CD4-positive, alpha-beta T cell treated with Interleukin-4 for 4 hours (primary cell): ENCODE measurements around the gene VIT.

ENCODE experiments used
- DNase-seq: peaks from one replicate; pipeline ENCODE4 v3.0.0-alpha.2; 2020

VIT gene

GRCh38 chr2:36711741-36712314, 15.3 kb downstream of the VIT start:
- DNase-seq, result no peak

GRCh38 chr2:36713310-36713709, 16.8 kb downstream of the VIT start:
- no peak for DNase-seq

GRCh38 chr2:36716111-36716510, 19.6 kb downstream of the VIT start:
- no peak for DNase-seq

DNA sequence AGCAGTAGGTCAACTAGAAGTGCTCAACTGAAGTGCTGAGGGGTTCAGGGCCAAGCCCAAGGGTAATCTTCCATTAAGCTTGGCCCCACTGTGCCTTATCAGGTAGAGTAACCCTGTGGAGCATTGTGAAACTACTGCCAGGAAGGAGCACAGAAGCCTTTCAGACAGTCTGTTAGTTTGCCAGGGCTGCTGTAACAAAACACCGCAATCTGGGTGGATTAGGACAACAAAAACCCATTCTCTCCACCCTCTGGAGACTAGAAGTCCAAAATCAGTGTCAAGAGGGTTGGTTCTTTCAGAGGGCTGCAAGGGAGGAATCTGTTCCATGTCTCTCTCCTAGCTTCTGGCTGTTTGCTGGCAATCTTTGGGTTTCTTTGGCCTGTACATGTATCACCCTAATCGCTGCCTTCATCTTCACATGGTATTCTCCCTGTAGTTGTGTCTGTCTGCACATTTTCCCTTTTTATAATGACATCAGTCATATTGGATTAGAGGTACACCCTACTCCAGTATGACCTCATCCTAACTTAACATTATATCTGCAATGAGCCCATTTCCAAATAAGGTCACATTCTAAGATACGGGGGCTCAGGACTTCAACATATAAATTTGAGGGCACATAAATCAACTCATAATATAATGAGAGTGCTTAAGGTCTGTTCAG, 21.2 kb downstream of the VIT start:
- no peak for DNase-seq

DNA sequence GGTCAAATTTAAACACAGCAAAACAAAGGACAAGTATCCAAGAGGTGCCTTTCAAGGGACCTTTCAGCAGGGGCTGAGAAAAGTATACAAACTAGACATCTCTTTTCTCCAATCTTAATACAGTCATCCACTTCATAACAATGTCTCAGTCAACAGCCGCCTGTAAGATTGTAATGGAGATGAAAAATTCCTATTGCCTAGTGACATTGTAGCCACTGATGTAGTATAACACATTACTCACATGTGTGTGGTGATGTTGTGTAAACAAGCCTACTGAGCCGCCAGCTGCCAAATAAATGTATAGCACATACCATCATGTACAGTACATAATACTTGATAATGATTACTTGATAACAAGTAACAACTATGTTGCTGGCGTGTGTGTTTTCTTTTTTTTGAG, 31.0 kb downstream of the VIT start:
- DNase-seq, result no peak

DNA sequence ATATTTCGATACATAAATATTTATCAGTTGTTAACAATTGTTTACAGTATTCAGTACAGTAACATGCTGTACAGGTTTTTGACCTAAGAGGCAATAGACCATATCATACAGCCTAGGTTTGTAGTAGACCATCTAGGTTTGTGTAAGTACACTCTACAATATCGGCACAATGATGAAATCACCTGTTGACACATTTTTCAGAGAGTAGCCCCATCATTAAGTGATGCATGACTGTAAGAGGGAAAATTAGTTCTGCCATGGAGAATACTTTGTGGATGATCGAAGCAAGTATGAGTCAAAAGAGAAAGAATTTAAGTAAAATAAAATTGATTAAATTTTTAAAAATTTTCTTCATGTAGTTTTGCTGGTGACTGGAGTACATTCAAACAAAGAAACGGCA, 32.6 kb downstream of the VIT start:
- DNase-seq, result no peak

DNA sequence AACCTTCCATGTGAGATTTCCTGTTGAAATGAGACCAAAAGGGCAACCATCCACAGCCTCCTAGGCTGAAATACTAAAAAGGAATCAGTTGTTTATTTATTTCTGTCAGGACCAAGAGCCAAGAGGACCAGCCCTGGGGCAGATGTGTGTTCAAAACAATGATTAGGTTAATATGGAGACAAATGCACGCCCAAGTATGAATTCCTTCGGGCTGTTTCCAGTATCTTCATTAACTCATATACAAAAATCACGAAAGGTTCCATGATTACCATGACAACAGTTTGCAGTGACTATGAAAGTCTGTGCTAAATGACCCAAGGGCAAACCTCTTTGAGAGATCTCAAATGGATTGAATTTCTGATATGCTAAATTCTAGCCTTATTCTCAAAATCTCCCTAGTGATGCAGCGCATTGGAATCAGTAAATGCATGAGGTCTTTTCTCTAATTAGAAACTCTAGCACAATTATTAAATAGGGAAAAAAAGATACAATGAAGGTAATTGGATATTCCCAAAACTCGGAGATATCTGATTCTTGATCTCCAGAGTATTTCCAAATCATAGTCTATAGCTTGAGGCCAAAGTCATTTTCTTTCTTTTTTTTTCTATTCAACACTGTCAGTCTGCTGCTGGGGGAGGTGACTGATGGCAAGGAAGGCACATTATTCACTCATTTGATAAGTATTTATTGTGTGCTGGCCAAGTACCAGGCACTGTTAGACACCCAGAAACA, 35.6 kb downstream of the VIT start:
- no peak for DNase-seq

DNA sequence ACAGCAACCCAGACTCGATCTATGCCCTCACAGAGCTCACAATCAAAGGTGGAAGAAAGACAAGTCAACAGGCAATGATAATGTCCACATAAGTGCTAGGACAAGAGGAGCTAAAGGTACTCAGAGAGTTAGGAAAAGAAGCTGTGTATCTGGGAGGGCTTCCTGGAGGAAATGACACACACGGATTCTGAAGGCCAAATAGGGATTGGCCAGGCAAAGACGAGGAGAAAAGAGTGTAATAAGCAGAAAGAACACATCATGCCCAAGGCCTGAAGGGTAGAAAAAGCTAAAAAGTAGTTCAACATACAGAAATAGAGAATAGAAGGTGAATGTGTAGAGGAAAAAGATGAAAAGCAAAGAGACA, 36.1 kb downstream of the VIT start:
- no peak for DNase-seq

GRCh38 chr2:36733215-36733614, 36.7 kb downstream of the VIT start:
- DNase-seq, result no peak

DNA sequence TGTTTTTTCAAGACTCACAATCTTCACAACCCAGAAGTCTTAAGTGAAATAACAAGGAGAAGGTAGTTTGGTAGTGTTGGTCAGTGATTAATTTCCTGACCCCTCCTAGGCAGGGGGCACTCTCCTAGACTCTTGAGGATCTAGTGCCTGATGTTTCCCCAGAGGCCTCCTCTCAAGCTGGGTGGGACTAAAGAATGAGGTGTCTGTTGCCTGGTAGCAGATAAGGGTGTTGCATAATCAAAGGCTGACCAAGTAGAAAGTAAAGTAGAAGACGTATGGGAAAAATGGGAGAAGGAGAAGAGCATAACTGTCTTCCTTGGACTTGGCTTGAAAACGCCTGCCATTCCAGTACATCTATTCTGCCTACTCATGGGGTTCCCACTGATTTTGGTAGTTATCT, 37.8 kb downstream of the VIT start:
- no peak for DNase-seq

DNA sequence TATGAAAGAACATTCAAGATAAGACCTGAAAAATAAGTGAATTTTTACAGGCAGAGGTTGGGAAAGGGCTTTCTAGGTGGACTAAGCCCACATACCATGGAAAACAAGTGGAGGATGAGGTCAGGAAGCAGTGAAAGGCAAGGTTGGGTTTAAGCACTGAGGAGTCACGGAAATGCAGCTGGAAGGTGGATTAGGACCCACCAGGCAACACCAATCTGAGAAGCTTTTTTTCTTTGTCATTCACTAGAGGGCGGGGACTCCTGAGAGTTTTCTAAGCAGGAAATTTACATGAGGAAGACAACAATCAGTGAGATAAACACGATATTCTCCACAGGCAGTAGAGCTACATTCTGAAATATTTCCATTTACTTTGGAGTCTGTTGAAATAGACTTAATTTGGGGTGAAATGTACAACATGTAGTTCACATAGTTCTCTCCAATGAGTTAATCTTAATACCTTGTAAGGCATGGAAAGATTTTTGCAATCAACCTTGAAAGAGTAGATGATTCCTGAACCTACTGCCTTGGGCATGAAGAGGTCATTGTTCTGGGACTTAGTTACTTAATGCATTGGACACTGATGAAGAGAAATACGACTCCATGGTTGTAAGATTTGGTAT, 40.7 kb downstream of the VIT start:
- DNase-seq, result no peak

GRCh38 chr2:36740061-36740460, 43.6 kb downstream of the VIT start:
- DNase-seq, result no peak

DNA sequence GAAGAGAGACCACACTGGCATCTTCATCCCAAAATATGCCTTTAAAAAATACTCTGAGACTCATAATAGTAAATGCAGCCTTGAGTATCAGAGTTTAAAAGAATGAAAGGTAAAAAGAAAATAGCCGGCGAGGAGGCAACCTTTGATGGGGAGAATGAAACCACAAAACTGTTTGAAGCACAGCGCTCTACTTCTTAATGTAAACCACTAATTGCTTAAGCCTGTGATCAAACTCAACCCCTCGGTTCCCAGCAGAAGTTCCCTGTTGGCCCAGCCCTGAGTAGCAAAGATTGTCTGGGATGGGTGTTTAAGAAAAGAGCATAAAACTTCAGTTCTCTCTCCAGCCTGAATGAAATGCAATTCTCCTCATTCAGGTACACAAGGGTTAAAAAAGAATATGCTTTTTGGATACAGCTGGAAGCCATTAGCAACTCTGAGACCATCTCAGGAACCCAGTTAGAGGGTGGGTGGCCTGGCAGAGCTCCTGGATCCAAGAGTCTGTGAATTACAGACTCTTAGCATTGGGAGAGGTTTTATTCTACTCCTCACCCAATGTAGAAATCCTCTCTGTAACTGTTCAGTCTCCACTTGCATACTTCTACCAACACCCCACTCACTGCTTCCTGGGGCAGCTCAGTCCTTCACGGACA, 44.8 kb downstream of the VIT start:
- DNase-seq, result no peak

DNA sequence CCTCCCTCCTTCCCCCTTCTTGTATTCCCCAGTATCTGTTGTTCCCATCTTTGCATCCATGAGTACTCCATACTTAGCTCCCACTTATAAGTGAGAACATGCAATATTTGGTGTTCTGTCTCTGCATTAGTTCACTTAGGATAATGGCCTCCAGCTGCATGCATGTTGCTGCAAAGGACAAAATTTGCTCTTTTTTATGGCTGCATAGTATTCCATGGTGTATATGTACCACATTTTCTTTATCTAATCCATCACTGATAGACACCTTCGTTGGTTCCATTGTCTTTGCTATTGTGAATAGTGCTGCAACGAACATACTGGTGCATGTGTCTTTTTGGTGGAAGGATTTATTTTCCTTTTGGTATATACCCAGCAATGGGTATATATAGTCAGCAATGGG, 47.4 kb downstream of the VIT start:
- no peak for DNase-seq

DNA sequence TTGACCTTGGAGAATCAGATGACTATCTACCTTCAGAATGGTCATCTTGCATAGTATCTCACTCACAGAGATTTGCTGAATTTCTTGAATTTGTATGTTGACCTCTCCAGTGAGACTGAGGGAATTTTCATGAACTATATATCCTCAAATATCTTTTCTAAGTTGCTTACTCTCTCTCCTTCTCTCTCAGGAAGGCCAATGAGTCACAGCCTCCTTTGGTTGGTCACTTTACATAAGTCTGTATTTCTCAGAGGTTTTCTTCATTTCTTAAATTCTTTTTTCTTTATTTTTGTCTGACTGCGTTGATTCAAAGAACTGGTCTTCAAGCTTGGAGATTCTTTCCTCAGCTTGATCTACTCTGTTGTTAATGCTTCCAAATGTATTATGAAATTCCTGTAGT, 51.7 kb downstream of the VIT start:
- DNase-seq, result no peak

GRCh38 chr2:36750101-36750500, 53.6 kb downstream of the VIT start:
- DNase-seq, result no peak

GRCh38 chr2:36753706-36754221, 57.3 kb downstream of the VIT start:
- no peak for DNase-seq

GRCh38 chr2:36754578-36754977, 58.1 kb downstream of the VIT start:
- DNase-seq, result no peak

DNA sequence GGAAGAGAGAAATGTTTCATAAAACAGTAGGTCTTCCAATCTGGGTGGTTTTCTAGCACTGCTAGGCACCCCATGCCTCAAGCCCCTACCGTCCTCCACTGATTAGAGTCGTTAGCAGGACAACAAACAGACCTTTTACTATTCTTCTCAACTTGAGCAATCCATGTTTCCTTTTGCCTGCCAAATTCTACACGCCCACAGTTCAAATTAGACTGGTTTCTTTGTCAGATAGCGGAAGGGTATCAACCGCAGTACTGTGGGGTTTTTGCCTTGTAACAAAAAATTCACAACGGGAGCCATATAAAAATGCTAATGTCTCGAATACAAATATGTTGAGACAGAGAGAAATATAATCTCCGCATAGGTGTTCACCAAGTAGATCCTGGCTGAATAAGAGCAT, 59.9 kb downstream of the VIT start:
- no peak for DNase-seq

GRCh38 chr2:36762764-36763490, 66.4 kb downstream of the VIT start:
- DNase-seq, result no peak

DNA sequence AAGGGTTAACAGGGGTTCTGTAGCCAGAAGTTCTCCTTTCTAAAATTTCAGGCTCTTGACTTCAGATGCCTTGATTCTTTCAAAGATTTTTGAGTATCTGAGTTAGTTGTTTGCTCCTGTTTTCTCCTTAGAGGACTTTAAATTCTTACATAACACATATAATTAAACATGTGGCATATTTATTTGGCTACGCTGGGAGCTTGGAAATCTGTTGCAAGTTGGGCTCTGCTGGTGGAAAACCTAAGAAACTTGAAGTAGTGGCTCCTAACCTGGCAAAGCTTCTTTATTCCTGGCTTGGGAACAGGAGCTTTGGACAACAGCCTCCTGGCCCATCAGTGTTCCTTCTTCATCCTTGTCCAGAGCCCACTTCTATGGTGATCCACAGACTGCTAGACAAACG, 72.6 kb downstream of the VIT start:
- no peak for DNase-seq

DNA sequence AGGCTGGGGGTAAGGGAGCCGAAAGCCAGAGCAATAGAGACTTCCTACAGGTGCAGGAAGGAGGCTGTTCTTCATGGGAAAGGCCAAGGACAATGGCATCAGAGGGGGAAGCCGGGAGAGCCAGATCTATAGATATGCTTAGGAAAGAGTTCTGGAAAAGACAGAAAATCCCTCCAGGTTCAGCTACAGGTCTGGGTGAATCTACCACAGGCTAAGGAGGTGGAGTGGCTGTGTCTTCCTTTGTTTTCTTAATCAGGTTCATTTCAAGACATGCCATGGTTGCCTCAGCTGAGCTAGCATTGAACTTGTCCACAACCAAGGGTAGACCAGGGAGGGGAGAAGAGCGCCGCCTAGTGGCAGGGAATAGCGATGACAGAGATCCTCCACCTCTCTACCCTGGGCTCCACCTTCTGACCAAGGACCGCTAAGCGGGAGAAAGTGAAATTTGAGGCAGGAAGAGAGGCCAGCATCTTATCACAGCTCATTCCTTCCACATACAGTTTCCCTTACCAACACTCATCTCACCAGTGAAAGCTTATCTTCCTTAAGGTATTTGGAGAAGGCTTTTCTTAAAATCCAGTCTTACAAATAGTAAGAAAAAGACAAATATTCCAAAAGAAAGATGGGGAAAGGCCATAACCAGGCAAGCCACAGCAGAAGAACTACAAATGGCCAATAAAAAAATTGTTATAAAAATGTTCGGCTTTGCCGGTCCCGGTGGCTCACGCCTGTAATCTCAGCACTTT, 74.2 kb downstream of the VIT start:
- DNase-seq, result peak; percentile 11
